Karpas-422 (cell line): ENCODE measurements around the gene EPHA4. TPM values are rescaled to one million over a fixed set of nuclear protein-coding genes. Genes with fewer than 3 reads are reported as not detected.

Experiments used
- DNase-seq: peaks from one replicate; pipeline ENCODE4 v3.0.0-alpha.2; 2015
- H2AFZ ChIP-seq: fragments of 200-600 bp; sonication (generic); 2 replicates; pipeline ENCODE4 v1.6.1; 2014; ENCODE audit warnings: antibody characterized with exemption, low read length, mixed read lengths
- H3K27ac ChIP-seq: fragments of 200-600 bp; sonication (generic); 2 replicates; pipeline ENCODE4 v1.5.1; 2014; ENCODE audit warnings: mild to moderate bottlenecking, low read length, moderate library complexity
- H3K27me3 ChIP-seq: fragments of 200-600 bp; sonication (generic); 2 replicates; pipeline ENCODE4 v1.6.1; 2014; ENCODE audit warnings: low read length, mixed read lengths
- H3K36me3 ChIP-seq: fragments of 200-600 bp; sonication (generic); 2 replicates; pipeline ENCODE4 v1.6.1; 2014; ENCODE audit warnings: low read length, mixed read lengths; ENCODE audit not compliant: insufficient read depth
- H3K4me1 ChIP-seq: fragments of 200-600 bp; sonication (generic); 2 replicates; pipeline ENCODE4 v1.6.1; 2014; ENCODE audit warnings: mild to moderate bottlenecking, low read length, mixed read lengths
- H3K4me2 ChIP-seq: fragments of 200-600 bp; sonication (generic); 2 replicates; pipeline ENCODE4 v1.6.1; 2014; ENCODE audit warnings: low read length, low read depth, mild to moderate bottlenecking; ENCODE audit not compliant: poor library complexity, severe bottlenecking
- H3K4me3 ChIP-seq: fragments of 200-600 bp; sonication (generic); 2 replicates; pipeline ENCODE4 v1.5.1; 2014; ENCODE audit warnings: mild to moderate bottlenecking, antibody characterized with exemption, low read length, mixed read lengths
- H3K79me2 ChIP-seq: fragments of 200-600 bp; sonication (generic); 2 replicates; pipeline ENCODE4 v1.6.1; 2014; ENCODE audit warnings: mild to moderate bottlenecking, low read length, mixed read lengths
- H3K9ac ChIP-seq: fragments of 200-600 bp; sonication (generic); 2 replicates; pipeline ENCODE4 v1.6.0; 2014; ENCODE audit warnings: low read length
- H3K9me2 ChIP-seq: fragments of 200-600 bp; sonication (generic), shearing (Covaris generic); replicated peaks from 2 replicates; pipeline ENCODE4 v1.6.0; 2014; ENCODE audit warnings: mild to moderate bottlenecking, low read length, moderate library complexity; ENCODE audit not compliant: insufficient read depth
- H3K9me3 ChIP-seq: fragments of 300-700, 200-600 bp; sonication (generic); 2 replicates; pipeline ENCODE4 v1.6.1; 2014; ENCODE audit warnings: low read length, mixed read lengths
- H4K20me1 ChIP-seq: fragments of 200-600 bp; sonication (generic); 2 replicates; pipeline ENCODE4 v1.6.1; 2014; ENCODE audit warnings: mild to moderate bottlenecking, antibody characterized with exemption, low read length, low read depth; ENCODE audit not compliant: insufficient read depth
- total RNA-seq: library from RNA; depleted of rRNA; stranded (reverse); fragments of >200 nt; shearing (Covaris generic); gene quantifications from 2 replicates; pipeline ENCODE4 v1.2.3, GENCODE V29; 2014; ENCODE audit warnings: low replicate concordance

Gene EPHA4
- total RNA-seq, 1 experiment from 2014 or later = not detected

DNA sequence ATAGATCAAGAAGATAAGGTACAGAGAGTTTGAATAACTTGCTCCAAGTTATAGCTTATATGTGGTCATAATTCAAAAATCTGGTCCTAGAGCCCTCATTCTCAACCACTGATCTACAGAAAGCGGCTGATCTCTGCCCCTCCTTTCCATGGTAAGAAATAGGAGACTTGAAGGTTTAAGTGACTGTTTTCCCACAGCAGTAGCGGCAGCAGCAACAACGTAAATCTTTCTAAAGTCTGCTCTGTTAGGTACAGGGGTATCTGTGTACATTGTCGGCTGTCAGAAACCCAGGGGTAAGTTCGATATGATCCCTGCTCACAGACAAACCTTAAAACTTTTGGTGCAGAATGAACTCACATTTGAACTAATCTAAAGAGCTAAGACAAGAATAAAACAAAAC lies 105.4 kb downstream of the EPHA4 start:
- Histone ChIP-seq H3K9ac (no peak overlapping the region), H3K4me2 (no peak overlapping the region)

GRCh38 chr2:221465776-221466175 lies 106.3 kb downstream of the EPHA4 start:
- H3K27ac ChIP-seq = no peak overlapping the region
- H4K20me1 ChIP-seq = no peaks in the 10 kb centered on the region
- no peaks in the 10 kb centered on the region for H3K27me3 ChIP-seq
- no peak for DNase-seq
- H3K4me3 ChIP-seq = no peak overlapping the region
- H3K36me3 ChIP-seq = no peaks in the 10 kb centered on the region
- no peak overlapping the region for H3K9ac ChIP-seq
- no peaks in the 10 kb centered on the region for H3K79me2 ChIP-seq
- H3K4me1 ChIP-seq = no peaks in the 10 kb centered on the region
- H3K9me2 ChIP-seq = no peaks in the 10 kb centered on the region
- H2AFZ ChIP-seq = no peak overlapping the region
- no peak overlapping the region for H3K4me2 ChIP-seq
- no peaks in the 10 kb centered on the region for H3K9me3 ChIP-seq

More for the DNA sequence above, 105.4 kb downstream of the EPHA4 start:
- Histone ChIP-seq H3K9me3 (no peaks in the 10 kb centered on the region), H3K9me2 (no peaks in the 10 kb centered on the region), H3K4me1 (no peaks in the 10 kb centered on the region), H4K20me1 (no peaks in the 10 kb centered on the region), H3K27me3 (no peaks in the 10 kb centered on the region), H3K36me3 (no peaks in the 10 kb centered on the region), H3K4me3 (no peak overlapping the region), H2AFZ (no peak overlapping the region), H3K79me2 (no peaks in the 10 kb centered on the region), H3K27ac (no peak overlapping the region)
- DNase-seq = no peak

DNA sequence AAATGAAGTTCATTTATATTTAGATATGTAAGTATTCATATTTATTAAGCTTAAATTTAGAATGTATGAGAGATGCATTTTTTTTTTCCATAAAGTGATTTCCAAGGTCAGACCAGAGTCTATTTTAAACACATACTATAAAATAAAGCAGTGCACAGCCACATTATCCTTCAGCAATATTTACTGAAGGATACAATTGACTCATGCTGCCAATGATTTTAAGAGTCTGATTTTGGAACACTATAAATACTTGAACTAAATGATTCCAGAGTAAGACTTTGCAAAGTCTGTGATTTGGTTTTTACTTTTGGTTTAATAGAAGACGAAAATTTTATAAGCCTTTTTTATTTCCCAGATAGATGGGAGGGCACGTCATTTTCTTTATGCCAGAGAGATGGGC lies 107.1 kb downstream of the EPHA4 start:
- Histone ChIP-seq H3K9ac (no peak overlapping the region), H3K4me1 (no peaks in the 10 kb centered on the region), H3K4me2 (no peak overlapping the region)

GRCh38 chr2:221463241-221463896 lies 108.7 kb downstream of the EPHA4 start:
- no peak overlapping the region for H3K4me3 ChIP-seq
- no peak overlapping the region for H3K27ac ChIP-seq
- H4K20me1 ChIP-seq = no peaks in the 10 kb centered on the region
- no peaks in the 10 kb centered on the region for H3K36me3 ChIP-seq
- H3K9ac ChIP-seq = no peak overlapping the region
- no peaks in the 10 kb centered on the region for H3K9me2 ChIP-seq
- no peaks in the 10 kb centered on the region for H3K79me2 ChIP-seq
- no peaks in the 10 kb centered on the region for H3K9me3 ChIP-seq
- no peak overlapping the region for H2AFZ ChIP-seq
- H3K27me3 ChIP-seq = no peaks in the 10 kb centered on the region
- H3K4me1 ChIP-seq = no peaks in the 10 kb centered on the region
- DNase-seq = no peak
- no peak overlapping the region for H3K4me2 ChIP-seq

More for the DNA sequence above, 107.1 kb downstream of the EPHA4 start:
- no peak overlapping the region for H3K27ac ChIP-seq
- no peaks in the 10 kb centered on the region for H3K27me3 ChIP-seq
- H3K9me2 ChIP-seq = no peaks in the 10 kb centered on the region
- DNase-seq = no peak
- H2AFZ ChIP-seq = no peak overlapping the region
- no peaks in the 10 kb centered on the region for H4K20me1 ChIP-seq
- no peaks in the 10 kb centered on the region for H3K9me3 ChIP-seq
- no peaks in the 10 kb centered on the region for H3K79me2 ChIP-seq
- H3K4me3 ChIP-seq = no peak overlapping the region
- H3K36me3 ChIP-seq = no peaks in the 10 kb centered on the region

DNA sequence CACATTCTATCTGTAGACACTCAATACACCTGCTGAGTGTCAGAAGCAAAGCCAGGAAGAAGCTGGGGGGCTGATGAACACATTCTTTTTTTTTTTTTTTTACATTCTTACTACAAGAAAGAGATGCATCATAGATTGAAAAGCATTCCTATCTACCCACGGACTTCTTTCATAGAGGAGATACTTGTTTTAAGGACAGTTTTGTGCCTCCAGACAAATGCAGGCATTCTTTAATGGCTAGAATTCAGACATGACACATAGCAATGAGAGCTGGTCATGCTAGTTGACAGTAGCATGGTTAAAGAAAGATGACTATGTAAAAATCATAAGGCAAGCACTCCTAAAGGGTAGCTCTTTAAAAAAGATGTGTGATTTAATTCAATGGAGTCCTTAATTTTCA lies 110.2 kb downstream of the EPHA4 start:
- H4K20me1 ChIP-seq = no peaks in the 10 kb centered on the region
- H3K9ac ChIP-seq = no peak overlapping the region
- H3K9me2 ChIP-seq = no peaks in the 10 kb centered on the region
- no peaks in the 10 kb centered on the region for H3K27me3 ChIP-seq
- H3K36me3 ChIP-seq = no peaks in the 10 kb centered on the region
- no peak for DNase-seq
- no peaks in the 10 kb centered on the region for H3K79me2 ChIP-seq
- no peak overlapping the region for H3K4me2 ChIP-seq
- no peaks in the 10 kb centered on the region for H3K9me3 ChIP-seq
- no peak overlapping the region for H3K27ac ChIP-seq
- H2AFZ ChIP-seq = no peak overlapping the region
- no peaks in the 10 kb centered on the region for H3K4me1 ChIP-seq
- H3K4me3 ChIP-seq = no peak overlapping the region

GRCh38 chr2:221460136-221460535 lies 112.0 kb downstream of the EPHA4 start:
- no peaks in the 10 kb centered on the region for H3K9me2 ChIP-seq
- no peaks in the 10 kb centered on the region for H3K79me2 ChIP-seq
- H3K9ac ChIP-seq = no peak overlapping the region
- no peaks in the 10 kb centered on the region for H3K36me3 ChIP-seq
- no peaks in the 10 kb centered on the region for H3K4me1 ChIP-seq
- no peak overlapping the region for H3K4me3 ChIP-seq
- H4K20me1 ChIP-seq = no peaks in the 10 kb centered on the region
- H3K4me2 ChIP-seq = no peak overlapping the region
- H3K27ac ChIP-seq = no peak overlapping the region
- no peak overlapping the region for H2AFZ ChIP-seq
- no peaks in the 10 kb centered on the region for H3K9me3 ChIP-seq
- no peaks in the 10 kb centered on the region for H3K27me3 ChIP-seq
- DNase-seq = no peak

DNA sequence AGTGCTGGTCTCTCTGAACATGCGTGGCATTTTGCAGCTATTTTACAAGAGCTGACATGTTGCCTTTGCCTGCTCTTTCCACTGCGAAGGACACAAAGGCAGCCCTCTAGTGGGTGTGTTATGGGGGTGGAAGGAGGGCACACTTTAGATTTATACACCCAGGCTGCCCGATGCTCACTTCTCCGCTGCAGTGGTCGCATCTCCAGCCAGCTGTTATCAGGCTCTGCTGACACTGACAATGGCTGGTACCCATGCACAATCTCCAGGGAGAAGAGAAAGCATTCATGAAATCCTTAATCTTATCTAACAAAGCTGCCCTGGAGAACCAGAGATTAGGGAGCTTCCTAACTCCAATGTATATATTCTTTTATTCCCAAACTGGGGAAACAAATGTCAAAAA lies 113.5 kb downstream of the EPHA4 start:
- no peaks in the 10 kb centered on the region for H3K9me2 ChIP-seq
- no peak for DNase-seq
- H3K9ac ChIP-seq = no peak overlapping the region
- H3K79me2 ChIP-seq = no peaks in the 10 kb centered on the region
- H3K27ac ChIP-seq = no peak overlapping the region
- no peaks in the 10 kb centered on the region for H3K36me3 ChIP-seq
- no peaks in the 10 kb centered on the region for H3K4me1 ChIP-seq
- no peaks in the 10 kb centered on the region for H3K27me3 ChIP-seq
- H2AFZ ChIP-seq = no peak overlapping the region
- H3K9me3 ChIP-seq = no peaks in the 10 kb centered on the region
- H3K4me3 ChIP-seq = no peak overlapping the region
- no peaks in the 10 kb centered on the region for H4K20me1 ChIP-seq
- H3K4me2 ChIP-seq = no peak overlapping the region

DNA sequence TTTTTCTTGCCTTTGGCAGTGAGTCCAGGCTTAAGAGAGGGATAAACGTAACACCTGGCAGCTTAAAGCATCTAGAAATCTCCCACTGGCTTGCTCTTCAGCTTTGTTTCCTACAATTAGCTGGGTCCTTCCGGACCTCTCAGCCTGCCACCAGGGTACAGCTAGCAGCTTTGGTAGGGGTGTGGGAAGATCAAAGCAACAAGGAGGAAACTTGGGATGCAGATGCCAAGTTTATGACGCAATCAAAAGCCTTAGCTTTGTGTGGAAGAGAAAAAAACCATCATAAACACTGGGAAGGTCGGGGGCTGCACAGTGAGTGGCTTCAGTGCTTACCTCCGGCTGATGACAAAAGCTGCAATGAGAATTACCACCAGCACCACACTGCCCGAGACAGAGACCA lies 116.9 kb downstream of the EPHA4 start:
- Histone ChIP-seq H3K9me2 (no peaks in the 10 kb centered on the region), H3K9me3 (no peaks in the 10 kb centered on the region), H3K27ac (no peak overlapping the region), H4K20me1 (no peaks in the 10 kb centered on the region), H3K36me3 (no peaks in the 10 kb centered on the region), H3K9ac (no peak overlapping the region), H3K27me3 (no peaks in the 10 kb centered on the region), H3K79me2 (no peaks in the 10 kb centered on the region), H2AFZ (no peak overlapping the region), H3K4me3 (no peak overlapping the region), H3K4me1 (no peaks in the 10 kb centered on the region), H3K4me2 (no peak overlapping the region)
- DNase-seq = no peak
